PFSK-1 (cell line): ENCODE measurements around the gene APOA4.

Experiments
- POLR2AphosphoS5 ChIP-seq: IDR thresholded peaks from 2 replicates; pipeline ENCODE4 v1.6.1; 2012; ENCODE audit warnings: low read depth, mild to moderate bottlenecking, control low read depth, low read length, moderate library complexity
- SIN3A ChIP-seq: IDR thresholded peaks from 2 replicates; pipeline ENCODE4 v1.6.1; 2012; ENCODE audit warnings: mild to moderate bottlenecking, low read length, moderate library complexity, borderline replicate concordance; ENCODE audit not compliant: insufficient read depth
- TAF1 ChIP-seq: IDR thresholded peaks from 2 replicates; pipeline ENCODE4 v1.6.1; 2012; ENCODE audit warnings: low read length, control low read depth, borderline replicate concordance; ENCODE audit not compliant: insufficient read depth
- TF ChIP-seq, protein P1 (sequence below), 2 experiments: IDR thresholded peaks; 2 replicates each; pipeline versions ENCODE4 v1.6.1 to v1.8.0; 2011 to 2012; ENCODE audit warnings: low read depth in 2 of 2, low read length in 2 of 2, control low read depth in 1 of 2, inconsistent platforms in 1 of 2, mild to moderate bottlenecking in 1 of 2, moderate library complexity in 1 of 2; ENCODE audit not compliant: insufficient read depth in 1 of 2

DNA sequence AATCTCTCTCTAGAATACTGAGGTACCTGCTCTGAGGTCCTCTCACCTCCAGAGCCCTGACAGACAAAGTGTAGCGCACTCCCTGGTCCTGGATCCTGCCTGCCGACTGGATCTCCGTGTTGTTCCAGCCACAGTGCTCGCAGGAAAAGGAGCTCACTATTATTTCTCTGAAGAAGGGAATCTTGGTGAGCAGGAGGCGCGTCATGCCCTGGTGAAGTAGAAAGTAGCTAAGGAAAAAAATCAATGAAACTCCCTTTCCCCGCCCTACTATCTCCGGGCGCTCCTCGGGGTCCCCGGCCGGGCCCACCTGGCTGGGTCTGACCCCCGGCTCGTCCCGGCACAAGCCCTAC is 35.7 kb downstream of the APOA4 start:
- TF ChIP-seq SIN3A (no peak), TAF1 (no peak), POLR2AphosphoS5 (no peak)
- TF ChIP-seq, protein P1, sequence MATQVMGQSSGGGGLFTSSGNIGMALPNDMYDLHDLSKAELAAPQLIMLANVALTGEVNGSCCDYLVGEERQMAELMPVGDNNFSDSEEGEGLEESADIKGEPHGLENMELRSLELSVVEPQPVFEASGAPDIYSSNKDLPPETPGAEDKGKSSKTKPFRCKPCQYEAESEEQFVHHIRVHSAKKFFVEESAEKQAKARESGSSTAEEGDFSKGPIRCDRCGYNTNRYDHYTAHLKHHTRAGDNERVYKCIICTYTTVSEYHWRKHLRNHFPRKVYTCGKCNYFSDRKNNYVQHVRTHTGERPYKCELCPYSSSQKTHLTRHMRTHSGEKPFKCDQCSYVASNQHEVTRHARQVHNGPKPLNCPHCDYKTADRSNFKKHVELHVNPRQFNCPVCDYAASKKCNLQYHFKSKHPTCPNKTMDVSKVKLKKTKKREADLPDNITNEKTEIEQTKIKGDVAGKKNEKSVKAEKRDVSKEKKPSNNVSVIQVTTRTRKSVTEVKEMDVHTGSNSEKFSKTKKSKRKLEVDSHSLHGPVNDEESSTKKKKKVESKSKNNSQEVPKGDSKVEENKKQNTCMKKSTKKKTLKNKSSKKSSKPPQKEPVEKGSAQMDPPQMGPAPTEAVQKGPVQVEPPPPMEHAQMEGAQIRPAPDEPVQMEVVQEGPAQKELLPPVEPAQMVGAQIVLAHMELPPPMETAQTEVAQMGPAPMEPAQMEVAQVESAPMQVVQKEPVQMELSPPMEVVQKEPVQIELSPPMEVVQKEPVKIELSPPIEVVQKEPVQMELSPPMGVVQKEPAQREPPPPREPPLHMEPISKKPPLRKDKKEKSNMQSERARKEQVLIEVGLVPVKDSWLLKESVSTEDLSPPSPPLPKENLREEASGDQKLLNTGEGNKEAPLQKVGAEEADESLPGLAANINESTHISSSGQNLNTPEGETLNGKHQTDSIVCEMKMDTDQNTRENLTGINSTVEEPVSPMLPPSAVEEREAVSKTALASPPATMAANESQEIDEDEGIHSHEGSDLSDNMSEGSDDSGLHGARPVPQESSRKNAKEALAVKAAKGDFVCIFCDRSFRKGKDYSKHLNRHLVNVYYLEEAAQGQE (IDR thresholded peaks at IDR 0.05; ENCODE audit: insufficient read depth in 1 of 2, low read depth in 2 of 2, low read length in 2 of 2), result no peak
